SK-N-SH (cell line): ENCODE measurements around the gene CEBPB. TPM values are rescaled to one million over a fixed set of nuclear protein-coding genes. Genes with fewer than 3 reads are reported as not detected.

Experiments used
- CTCF ChIA-PET: fragments of 300-600, 350-600 bp; formaldehyde crosslinking; extraction: SDS; loops from one replicate; lab custom pipeline; 2021; lab: Yijun Ruan, JAX
- POLR2A ChIA-PET: fragments of 350-600 bp; sonication (Branson Sonifier 250); formaldehyde crosslinking; extraction: SDS; loops from one replicate; lab custom pipeline; 2020; ENCODE audit warnings: antibody characterized with exemption, inconsistent platforms; lab: Yijun Ruan, JAX
- DNase-seq: peaks from one replicate; pipeline ENCODE4 v3.0.0; 2012
- H2AFZ ChIP-seq: fragments of 200-600 bp; sonication (generic); 2 replicates; pipeline ENCODE4 v1.8.1; 2016; ENCODE audit warnings: antibody characterized with exemption, mild to moderate bottlenecking, low read depth
- H3F3A ChIP-seq: fragments of 200-600 bp; sonication (generic); replicated peaks from 2 replicates; pipeline ENCODE3; 2016; ENCODE audit warnings: antibody characterized with exemption, mild to moderate bottlenecking; ENCODE audit not compliant: insufficient read depth
- H3K27ac ChIP-seq, 2 experiments: fragments of 200-500 bp in 1 of 2; fragments of 200-600 bp in 1 of 2; sonication (Bioruptor generic) in 1 of 2; sonication (generic), shearing (Covaris generic) in 1 of 2; 2 replicates each; pipeline versions ENCODE4 v1.5.1 to v1.6.1; 2014 to 2016; ENCODE audit warnings: low read depth in 2 of 2, inconsistent platforms in 1 of 2, low read length in 1 of 2, mild to moderate bottlenecking in 1 of 2, mixed read lengths in 1 of 2
- H3K27me3 ChIP-seq: fragments of 200-600 bp; sonication (generic), shearing (Covaris generic); 2 replicates; pipeline ENCODE4 v1.6.1; 2016; ENCODE audit warnings: mixed run types; ENCODE audit not compliant: insufficient read depth
- H3K36me3 ChIP-seq, 2 experiments: fragments of 200-500 bp in 1 of 2; fragments of 200-600 bp in 1 of 2; sonication (Bioruptor generic) in 1 of 2; sonication (generic) in 1 of 2; replicated peaks in 1 of 2; 2 replicates each; pipeline versions ENCODE3 to v1.5.1; 2014 to 2016; ENCODE audit warnings: low read length in 1 of 2, mild to moderate bottlenecking in 1 of 2; ENCODE audit not compliant: insufficient read depth in 2 of 2, control insufficient read depth in 1 of 2
- H3K4me1 ChIP-seq, 2 experiments: fragments of 200-500 bp in 1 of 2; fragments of 200-600 bp in 1 of 2; sonication (Bioruptor generic) in 1 of 2; sonication (generic), shearing (Covaris generic) in 1 of 2; 2 replicates each; pipeline versions ENCODE4 v1.5.1 to v1.6.1; 2014 to 2016; ENCODE audit warnings: low read depth in 1 of 2, low read length in 1 of 2, mixed run types in 1 of 2; ENCODE audit not compliant: insufficient read depth in 2 of 2, control insufficient read depth in 1 of 2
- H3K4me2 ChIP-seq: fragments of 200-600 bp; sonication (generic), shearing (Covaris generic); 2 replicates; pipeline ENCODE4 v1.6.1; 2017; ENCODE audit warnings: mixed run types
- H3K4me3 ChIP-seq, 2 experiments: fragments of 200-500 bp in 1 of 2; fragments of 200-600 bp in 1 of 2; sonication (Bioruptor generic) in 1 of 2; sonication (generic), shearing (Covaris generic) in 1 of 2; 2 replicates each; pipeline versions ENCODE4 v1.5.1 to v1.8.1; 2014 to 2016; ENCODE audit warnings: low read depth in 2 of 2, inconsistent platforms in 1 of 2, low read length in 1 of 2, mild to moderate bottlenecking in 1 of 2, mixed read lengths in 1 of 2, moderate library complexity in 1 of 2
- H3K79me2 ChIP-seq: fragments of 200-600 bp; sonication (generic); 2 replicates; pipeline ENCODE4 v1.8.1; 2017; ENCODE audit warnings: mild to moderate bottlenecking; ENCODE audit not compliant: insufficient read depth
- H3K9ac ChIP-seq: fragments of 200-600 bp; sonication (generic); 2 replicates; pipeline ENCODE4 v1.6.1; 2017; ENCODE audit warnings: mixed run types
- H3K9me2 ChIP-seq: fragments of 200-600 bp; sonication (generic); 2 replicates; pipeline ENCODE4 v1.6.1; 2017; ENCODE audit warnings: mixed run types
- H3K9me3 ChIP-seq: fragments of 200-600 bp; sonication (generic); 2 replicates; pipeline ENCODE4 v1.6.1; 2017; ENCODE audit warnings: mixed run types, mild to moderate bottlenecking, moderate library complexity
- H4K20me1 ChIP-seq: fragments of 200-600 bp; sonication (generic); 2 replicates; pipeline ENCODE4 v1.6.1; 2017; ENCODE audit warnings: mild to moderate bottlenecking, mixed run types; ENCODE audit not compliant: insufficient read depth
- ELF1 ChIP-seq: IDR thresholded peaks from 2 replicates; pipeline ENCODE4 v1.4.0; 2012
- EP300 ChIP-seq, 2 experiments: IDR thresholded peaks; 2 replicates each; pipeline versions ENCODE4 v1.4.0 to v1.6.1; 2012; ENCODE audit warnings: borderline replicate concordance in 1 of 2, low read depth in 1 of 2, low read length in 1 of 2
- EZH2phosphoT487 ChIP-seq: fragments of 200-600 bp; sonication (generic); IDR thresholded peaks from 2 replicates; pipeline ENCODE4 v1.6.1; 2017; ENCODE audit warnings: low read depth, mixed run types, mild to moderate bottlenecking, antibody characterized with exemption, moderate library complexity, borderline replicate concordance
- FOSL2 ChIP-seq: IDR thresholded peaks from 2 replicates; pipeline ENCODE4 v1.4.0; 2012; ENCODE audit warnings: low read depth, mild to moderate bottlenecking, moderate library complexity, borderline replicate concordance
- FOXM1 ChIP-seq: IDR thresholded peaks from 2 replicates; pipeline ENCODE4 v1.4.0; 2012; ENCODE audit warnings: low read depth, mild to moderate bottlenecking
- GABPA ChIP-seq: IDR thresholded peaks from 2 replicates; pipeline ENCODE4 v1.4.0; 2012; ENCODE audit warnings: low read depth, mild to moderate bottlenecking
- GATA2 ChIP-seq: sonication (generic); formaldehyde crosslinking; IDR thresholded peaks from 2 replicates; pipeline ENCODE4 v1.5.0; 2020; ENCODE audit warnings: mild to moderate bottlenecking, missing genetic modification reagents
- MEF2A ChIP-seq: IDR thresholded peaks from 2 replicates; pipeline ENCODE4 v1.4.0; 2012; ENCODE audit warnings: low read depth, borderline replicate concordance
- MXI1 ChIP-seq: IDR thresholded peaks from 2 replicates; pipeline ENCODE4 v1.6.1; 2012; ENCODE audit warnings: mild to moderate bottlenecking, low read depth, low read length, improper control_type of control experiment
- NFIC ChIP-seq: IDR thresholded peaks from 2 replicates; pipeline ENCODE4 v1.4.0; 2012; ENCODE audit warnings: borderline replicate concordance
- RAD21 ChIP-seq: IDR thresholded peaks from 2 replicates; pipeline ENCODE4 v1.6.1; 2012; ENCODE audit warnings: mild to moderate bottlenecking, low read length
- RFX5 ChIP-seq: IDR thresholded peaks from 2 replicates; pipeline ENCODE4 v1.6.1; 2012; ENCODE audit warnings: mild to moderate bottlenecking, improper control_type of control experiment, low read length
- TAF1 ChIP-seq: IDR thresholded peaks from 2 replicates; pipeline ENCODE4 v1.6.1; 2012; ENCODE audit warnings: low read depth, mild to moderate bottlenecking, low read length, moderate library complexity, borderline replicate concordance
- TEAD4 ChIP-seq: IDR thresholded peaks from 2 replicates; pipeline ENCODE4 v1.4.0; 2012; ENCODE audit warnings: mild to moderate bottlenecking, borderline replicate concordance; ENCODE audit not compliant: insufficient read depth
- YY1 ChIP-seq: IDR thresholded peaks from 2 replicates; pipeline ENCODE4 v1.4.0; 2012; ENCODE audit warnings: low read depth, mild to moderate bottlenecking
- WGBS: methylation state at CpG from one replicate; pipeline ENCODE4 v1.1.6; 2017; ENCODE audit warnings: low lambda C conversion rate; 5-methylcytosine and 5-hydroxymethylcytosine counted together
- polyA plus RNA-seq, 3 experiments: library from polyadenylated mRNA; depleted of rRNA; stranded (reverse); fragments of >200 nt; gene quantifications; 2 replicates each; pipeline ENCODE4 v1.2.3, GENCODE V29; 2012
- TF ChIP-seq, protein P1 (sequence below): IDR thresholded peaks from 2 replicates; pipeline ENCODE4 v1.4.0; 2012; ENCODE audit warnings: low read depth, borderline replicate concordance
- TF ChIP-seq, protein P2 (sequence below): IDR thresholded peaks from 2 replicates; pipeline ENCODE4 v1.6.1; 2012; ENCODE audit warnings: mild to moderate bottlenecking, low read depth, low read length, moderate library complexity

CEBPB gene
- polyA plus RNA-seq, 1 of the 3 experiments (the other 2 are of a cell fraction), result 14.7 TPM

DNA sequence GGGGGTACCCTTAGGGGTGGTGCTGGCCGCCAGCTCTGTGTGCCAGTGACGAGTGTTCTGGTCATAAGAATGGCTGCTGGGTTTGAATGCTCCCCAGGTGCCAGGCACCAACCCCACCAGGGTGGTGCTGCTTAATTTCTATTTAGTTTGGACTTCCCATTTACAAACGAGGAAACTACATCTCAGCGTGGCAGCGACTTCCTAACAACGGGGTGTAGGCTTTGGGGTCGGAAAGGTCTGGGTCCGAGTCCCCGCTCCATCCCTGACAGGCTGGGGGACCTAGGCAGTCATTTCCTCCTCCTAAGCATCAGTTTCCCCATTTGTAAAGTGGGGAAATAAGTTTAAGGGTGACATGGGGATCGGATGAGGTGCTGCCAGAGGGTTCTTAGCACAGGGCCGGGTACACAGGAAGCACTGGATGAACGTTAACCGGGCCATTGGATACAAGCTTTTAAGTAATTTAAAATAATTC, 30.3 kb downstream of the CEBPB start:
- ChIA-PET POLR2A (no interaction called here), CTCF (no interaction called here)
- Histone ChIP-seq H2AFZ (no peak overlapping the region), H3K9me2 (no peaks in the 10 kb centered on the region), H3K4me3 (no peak overlapping the region), H4K20me1 (no peaks in the 10 kb centered on the region), H3K9me3 (no peaks in the 10 kb centered on the region), H3K9ac (no peak overlapping the region), H3K27me3 (no peaks in the 10 kb centered on the region), H3K4me1 (no peaks in the 10 kb centered on the region; a peak in 1 of 4 replicates), H3K27ac (no peak overlapping the region), H3K36me3 (no peaks in the 10 kb centered on the region), H3K79me2 (no peaks in the 10 kb centered on the region), H3F3A (peaks cover 5% of the 10 kb centered on the region), H3K4me2 (no peak overlapping the region)
- TF ChIP-seq RFX5 (no peak), ELF1 (no peak), MXI1 (no peak), TAF1 (no peak), MEF2A (no peak), FOSL2 (no peak), YY1 (no peak), EZH2phosphoT487 (no peak), RAD21 (no peak), GATA2 (no peak), FOXM1 (no peak), EP300 (IDR thresholded peaks at IDR 0.05; ENCODE audit: borderline replicate concordance in 1 of 2, low read depth in 1 of 2, low read length in 1 of 2) (no peak), NFIC (no peak), TEAD4 (no peak), GABPA (no peak)
- TF ChIP-seq, protein P1, sequence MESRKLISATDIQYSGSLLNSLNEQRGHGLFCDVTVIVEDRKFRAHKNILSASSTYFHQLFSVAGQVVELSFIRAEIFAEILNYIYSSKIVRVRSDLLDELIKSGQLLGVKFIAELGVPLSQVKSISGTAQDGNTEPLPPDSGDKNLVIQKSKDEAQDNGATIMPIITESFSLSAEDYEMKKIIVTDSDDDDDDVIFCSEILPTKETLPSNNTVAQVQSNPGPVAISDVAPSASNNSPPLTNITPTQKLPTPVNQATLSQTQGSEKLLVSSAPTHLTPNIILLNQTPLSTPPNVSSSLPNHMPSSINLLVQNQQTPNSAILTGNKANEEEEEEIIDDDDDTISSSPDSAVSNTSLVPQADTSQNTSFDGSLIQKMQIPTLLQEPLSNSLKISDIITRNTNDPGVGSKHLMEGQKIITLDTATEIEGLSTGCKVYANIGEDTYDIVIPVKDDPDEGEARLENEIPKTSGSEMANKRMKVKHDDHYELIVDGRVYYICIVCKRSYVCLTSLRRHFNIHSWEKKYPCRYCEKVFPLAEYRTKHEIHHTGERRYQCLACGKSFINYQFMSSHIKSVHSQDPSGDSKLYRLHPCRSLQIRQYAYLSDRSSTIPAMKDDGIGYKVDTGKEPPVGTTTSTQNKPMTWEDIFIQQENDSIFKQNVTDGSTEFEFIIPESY, result no peak
- TF ChIP-seq, protein P2, sequence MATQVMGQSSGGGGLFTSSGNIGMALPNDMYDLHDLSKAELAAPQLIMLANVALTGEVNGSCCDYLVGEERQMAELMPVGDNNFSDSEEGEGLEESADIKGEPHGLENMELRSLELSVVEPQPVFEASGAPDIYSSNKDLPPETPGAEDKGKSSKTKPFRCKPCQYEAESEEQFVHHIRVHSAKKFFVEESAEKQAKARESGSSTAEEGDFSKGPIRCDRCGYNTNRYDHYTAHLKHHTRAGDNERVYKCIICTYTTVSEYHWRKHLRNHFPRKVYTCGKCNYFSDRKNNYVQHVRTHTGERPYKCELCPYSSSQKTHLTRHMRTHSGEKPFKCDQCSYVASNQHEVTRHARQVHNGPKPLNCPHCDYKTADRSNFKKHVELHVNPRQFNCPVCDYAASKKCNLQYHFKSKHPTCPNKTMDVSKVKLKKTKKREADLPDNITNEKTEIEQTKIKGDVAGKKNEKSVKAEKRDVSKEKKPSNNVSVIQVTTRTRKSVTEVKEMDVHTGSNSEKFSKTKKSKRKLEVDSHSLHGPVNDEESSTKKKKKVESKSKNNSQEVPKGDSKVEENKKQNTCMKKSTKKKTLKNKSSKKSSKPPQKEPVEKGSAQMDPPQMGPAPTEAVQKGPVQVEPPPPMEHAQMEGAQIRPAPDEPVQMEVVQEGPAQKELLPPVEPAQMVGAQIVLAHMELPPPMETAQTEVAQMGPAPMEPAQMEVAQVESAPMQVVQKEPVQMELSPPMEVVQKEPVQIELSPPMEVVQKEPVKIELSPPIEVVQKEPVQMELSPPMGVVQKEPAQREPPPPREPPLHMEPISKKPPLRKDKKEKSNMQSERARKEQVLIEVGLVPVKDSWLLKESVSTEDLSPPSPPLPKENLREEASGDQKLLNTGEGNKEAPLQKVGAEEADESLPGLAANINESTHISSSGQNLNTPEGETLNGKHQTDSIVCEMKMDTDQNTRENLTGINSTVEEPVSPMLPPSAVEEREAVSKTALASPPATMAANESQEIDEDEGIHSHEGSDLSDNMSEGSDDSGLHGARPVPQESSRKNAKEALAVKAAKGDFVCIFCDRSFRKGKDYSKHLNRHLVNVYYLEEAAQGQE, result no peak
- DNase-seq, result no peak
- 91% methylated on average over 13 of the region's 13 CpGs for whole genome bisulfite sequencing
